Heart right ventricle (tissue), 16 donors: Measurements from ENCODE around the gene SIK1. TPM values are rescaled to one million over a fixed set of nuclear protein-coding genes. Genes with fewer than 3 reads are reported as not detected.
A peak's percentile ranks its signal among the peaks of the same experiment; 100 is the strongest.

Experiments used
- ATAC-seq, 8 donors: fragments of 200-7000 bp; cut with Tn5 transposase; one replicate each; pipeline ENCODE4 v1.9.1; 2020; ENCODE audit warnings: mild to moderate bottlenecking in 8 of 8, moderate library complexity in 8 of 8, moderate number of reproducible peaks in 1 of 8
- DNase-seq, 2 donors: peaks; one replicate each; pipeline ENCODE4 v3.0.0-alpha.2; 2020
- H3K27ac ChIP-seq, 10 donors: fragments of 200-600 bp; sonication (generic) in 2 of 10; one replicate each; pipeline versions ENCODE4 v1.5.0 to v1.8.0; 2020 to 2022; ENCODE audit warnings: mild to moderate bottlenecking in 3 of 10
- H3K27me3 ChIP-seq, 7 donors: fragments of 200-600 bp; one replicate each; pipeline ENCODE4 v1.8.0; 2021 to 2022; ENCODE audit warnings: mild to moderate bottlenecking in 2 of 7
- H3K36me3 ChIP-seq, 9 donors: fragments of 200-600 bp; sonication (generic) in 1 of 9; one replicate each; pipeline versions ENCODE4 v1.5.0 to v1.8.0; 2020 to 2022; ENCODE audit warnings: mild to moderate bottlenecking in 2 of 9
- H3K4me1 ChIP-seq, 9 donors: fragments of 200-600 bp; sonication (generic) in 1 of 9; one replicate each; pipeline versions ENCODE4 v1.5.0 to v1.8.0; 2020 to 2022; ENCODE audit warnings: mild to moderate bottlenecking in 4 of 9
- H3K4me3 ChIP-seq, 10 donors: fragments of 200-600 bp; sonication (generic) in 2 of 10; one replicate each; pipeline versions ENCODE4 v1.5.0 to v1.8.0; 2020 to 2022; ENCODE audit warnings: mild to moderate bottlenecking in 7 of 10, moderate library complexity in 2 of 10
- H3K9me3 ChIP-seq, 11 donors: fragments of 200-600 bp in 10 of 11; sonication (generic) in 2 of 11; one replicate each; pipeline versions ENCODE4 v1.5.0 to v1.8.0; 2013 to 2022; ENCODE audit warnings: mild to moderate bottlenecking in 2 of 11, control low read depth in 1 of 11, moderate library complexity in 1 of 11
- WGBS, 2 donors: extraction: QIAGEN DNeasy Blood & Tissue Kit; methylation state at CpG; one replicate each; pipeline ENCODE4 v1.1.7; 2013; ENCODE audit warnings: inconsistent platforms in 1 of 2; 5-methylcytosine and 5-hydroxymethylcytosine counted together
- intact Hi-C, 10 donors: fragments of 100-400 bp; cut with DNase I; formaldehyde crosslinking; loops; one replicate each; pipeline versions ENCODE4 v1.11.1 to v1.14.2; 2022
- polyA plus RNA-seq, 2 donors: library from polyadenylated mRNA; stranded (reverse); fragments of 200-250 nt; gene quantifications; one replicate each; pipeline ENCODE4 v1.2.3, GENCODE V29; 2013
- total RNA-seq, 10 donors: library from RNA; stranded (reverse); fragmentation: NEBNext Ultra II Directional in 3 of 10; extraction: Animal tissue kit (Norgen Biotek cat#: 25700) in 3 of 10; gene quantifications; one replicate each; pipeline versions ENCODE4 v1.2.1 to v1.2.4, GENCODE V29; 2021 to 2023
- TF ChIP-seq, protein P1 (sequence below), 9 donors: fragments of 200-600 bp; sonication (generic) in 2 of 9; IDR thresholded peaks; one replicate each; pipeline versions ENCODE4 v1.5.0 to v1.8.0; 2021 to 2022; ENCODE audit warnings: antibody characterized with exemption in 9 of 9, mild to moderate bottlenecking in 5 of 9, moderate library complexity in 1 of 9
- donor health status: Arrhythmogenic right ventricular cardiomyopathy.
- donor health status: ischemic (EF 13 %, LVEDD 7.1; RV severe dilation, severe dysfunction).
- donor health status: healthy with polysubstance abuse.
- donor health status: DM: no; HTN: yes; CAD: no.
- donor health status: DM: no; HTN: no; CAD: no.
- donor health status: ischemic (EF 25% LVEDD 6.9; RV normal size, moderate dysfunction).
- donor health status: ischemic (EF 25% LVEDD 5.7; RV mildly dilated, moderate dysfunction).
- donor health status: healthy.
- donor health status: DM: yes; HTN: yes; CAD: no.
- donor health status: Ischemic cardiomyopathy.
- donor health status: ischemic (EF 35%, LVEDD 5.7; RV mildly dilated, moderate dysfunction).
- donor health status: nonischemic (EF 11% LVEDD 7.7; RV severe dilation, severe dysfunction).
- donor health status: DM: yes; HTN: yes; CAD: no.
- donor health status: PGD.
- donor health status: ischemic (EF 29% LVEDD 5.4; RV normal size, mild dysfunction).
- donor health status: nonischemic (EF 23%, LVEDD 6.1; RV moderate dilation, normal function).

The SIK1 gene
- total and polyA plus RNA-seq, 12 donors = 3.1 to 109 (median 16.4) TPM

DNA sequence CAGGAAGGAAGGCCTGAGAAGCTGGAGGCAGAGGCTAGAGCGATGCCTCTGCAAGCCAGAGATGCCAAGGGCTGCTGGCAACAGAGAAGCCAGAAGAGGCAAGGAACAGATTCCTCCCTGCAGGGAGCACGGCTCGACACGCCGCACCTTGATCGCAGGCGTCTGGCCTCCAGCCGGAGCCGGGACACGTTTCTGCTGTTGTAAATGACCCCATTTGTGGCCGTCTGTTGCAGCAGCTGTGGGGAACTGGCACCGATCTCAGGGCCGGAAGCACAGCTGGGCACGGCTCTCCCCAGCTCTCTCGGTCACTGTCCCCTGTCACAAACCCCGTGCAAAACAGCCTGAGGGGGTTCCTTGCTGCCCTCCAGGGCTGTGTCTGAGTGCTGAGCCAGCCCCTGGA is 59.6 kb downstream of the SIK1 start:
- ATAC-seq = no peak

DNA sequence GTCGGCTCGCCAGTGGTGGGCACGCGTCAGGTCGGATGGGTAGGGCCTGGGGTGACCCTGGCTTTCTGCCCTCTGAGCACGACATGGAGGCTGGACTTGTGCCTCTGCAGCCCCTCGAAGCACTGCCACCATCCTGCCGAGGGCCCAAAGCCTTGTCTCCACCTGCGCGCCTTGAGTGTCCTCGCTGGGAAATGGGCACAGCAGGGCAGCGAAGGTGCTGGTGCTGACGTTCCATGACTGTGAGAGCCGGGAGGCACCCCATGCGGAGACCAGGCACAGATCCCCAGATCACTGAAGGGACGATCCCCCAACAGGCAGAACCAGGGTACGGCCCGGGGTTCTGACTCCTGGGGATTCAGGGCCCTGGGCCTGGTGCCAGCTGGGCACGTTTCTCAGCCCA is 60.3 kb downstream of the SIK1 start:
- Histone ChIP-seq H3K4me3 (no peak overlapping the region), H3K36me3 (no peaks in the 10 kb centered on the region), H3K27ac (no peak overlapping the region), H3K4me1 (peaks cover 0 to 52% (median 18%) of the 10 kb centered on the region in 9 donors), H3K27me3 (peaks cover 0 to 8% (median 0%) of the 10 kb centered on the region in 7 donors), H3K9me3 (no peaks in the 10 kb centered on the region)
- DNase-seq = peak in 1 of 2 donors; percentile 11
- TF ChIP-seq, protein P1, sequence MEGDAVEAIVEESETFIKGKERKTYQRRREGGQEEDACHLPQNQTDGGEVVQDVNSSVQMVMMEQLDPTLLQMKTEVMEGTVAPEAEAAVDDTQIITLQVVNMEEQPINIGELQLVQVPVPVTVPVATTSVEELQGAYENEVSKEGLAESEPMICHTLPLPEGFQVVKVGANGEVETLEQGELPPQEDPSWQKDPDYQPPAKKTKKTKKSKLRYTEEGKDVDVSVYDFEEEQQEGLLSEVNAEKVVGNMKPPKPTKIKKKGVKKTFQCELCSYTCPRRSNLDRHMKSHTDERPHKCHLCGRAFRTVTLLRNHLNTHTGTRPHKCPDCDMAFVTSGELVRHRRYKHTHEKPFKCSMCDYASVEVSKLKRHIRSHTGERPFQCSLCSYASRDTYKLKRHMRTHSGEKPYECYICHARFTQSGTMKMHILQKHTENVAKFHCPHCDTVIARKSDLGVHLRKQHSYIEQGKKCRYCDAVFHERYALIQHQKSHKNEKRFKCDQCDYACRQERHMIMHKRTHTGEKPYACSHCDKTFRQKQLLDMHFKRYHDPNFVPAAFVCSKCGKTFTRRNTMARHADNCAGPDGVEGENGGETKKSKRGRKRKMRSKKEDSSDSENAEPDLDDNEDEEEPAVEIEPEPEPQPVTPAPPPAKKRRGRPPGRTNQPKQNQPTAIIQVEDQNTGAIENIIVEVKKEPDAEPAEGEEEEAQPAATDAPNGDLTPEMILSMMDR (IDR thresholded peaks at IDR 0.05) = no peak
- intact Hi-C loops = no loop called here
- WGBS, 2 donors = 90 to 91% methylated on average over 19 of the region's 19 CpGs
- ATAC-seq = no peak

More for the DNA sequence above, 59.6 kb downstream of the SIK1 start:
- Histone ChIP-seq H3K27me3 (peaks cover 0 to 8% (median 0%) of the 10 kb centered on the region in 7 donors), H3K4me1 (peaks cover 0 to 45% (median 13%) of the 10 kb centered on the region in 9 donors), H3K9me3 (no peaks in the 10 kb centered on the region), H3K4me3 (no peak overlapping the region), H3K27ac (no peak overlapping the region), H3K36me3 (no peaks in the 10 kb centered on the region)
- TF ChIP-seq, protein P1 (IDR thresholded peaks at IDR 0.05) = no peak
- intact Hi-C loops = no loop called here
- WGBS, 2 donors = 63 to 75% methylated on average over 16 of the region's 16 CpGs
- DNase-seq = peak in 1 of 2 donors; percentile 22

DNA sequence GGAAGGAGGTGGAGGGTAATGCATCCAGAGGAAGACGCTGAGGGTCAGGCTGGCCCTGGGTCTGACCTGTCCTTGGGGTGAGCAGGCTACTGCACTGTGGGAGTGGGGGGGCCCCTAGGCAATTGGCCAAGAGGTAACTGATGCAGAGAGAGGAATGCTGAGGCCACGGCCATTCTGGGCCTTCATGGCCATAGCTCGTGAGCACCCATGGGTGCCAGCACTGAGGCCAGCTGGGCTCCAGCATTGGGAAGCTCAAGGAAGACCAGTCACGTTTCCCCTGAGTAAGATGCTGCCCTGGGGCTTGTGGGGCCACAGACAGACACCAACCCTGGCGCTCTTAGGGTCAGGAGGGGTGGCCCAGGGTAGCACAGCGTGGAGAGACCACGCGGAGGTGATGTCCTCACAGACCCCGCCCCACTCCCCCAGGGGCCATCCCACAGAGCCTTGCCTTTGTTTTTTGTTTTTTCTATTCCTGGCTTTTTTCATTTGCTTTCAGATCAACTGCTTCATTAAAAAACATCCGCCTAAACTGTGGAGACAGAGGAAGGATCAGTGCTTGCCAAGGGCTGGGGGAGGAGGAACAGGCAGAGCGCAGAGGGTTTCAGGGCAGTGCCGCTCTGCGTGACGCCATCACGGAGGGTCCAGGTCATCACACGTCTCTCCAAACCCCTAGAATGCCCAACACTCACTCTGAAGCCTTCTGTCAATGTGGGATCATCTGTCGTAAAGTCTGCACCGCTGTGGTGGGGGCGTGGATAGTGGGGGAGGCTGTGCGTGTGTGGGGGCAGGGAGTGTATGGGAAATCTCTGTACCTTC is 61.1 kb downstream of the SIK1 start:
- intact Hi-C loops = no loop called here
- Histone ChIP-seq H3K4me1 (peaks cover 0 to 60% (median 26%) of the 10 kb centered on the region in 9 donors), H3K4me3 (no peak overlapping the region), H3K9me3 (no peaks in the 10 kb centered on the region), H3K27me3 (peaks cover 0 to 8% (median 0%) of the 10 kb centered on the region in 7 donors), H3K27ac (peak overlapping the region in 5 of 10 donors; percentile 2 to 58 (median 36)), H3K36me3 (no peaks in the 10 kb centered on the region)
- DNase-seq (peak in 1 of 2 donors; percentile 14), ATAC-seq (no peak)
- TF ChIP-seq, protein P1 (IDR thresholded peaks at IDR 0.05) = no peak
- 65 to 70% methylated on average over 20 of the region's 20 CpGs for WGBS, 2 donors

DNA sequence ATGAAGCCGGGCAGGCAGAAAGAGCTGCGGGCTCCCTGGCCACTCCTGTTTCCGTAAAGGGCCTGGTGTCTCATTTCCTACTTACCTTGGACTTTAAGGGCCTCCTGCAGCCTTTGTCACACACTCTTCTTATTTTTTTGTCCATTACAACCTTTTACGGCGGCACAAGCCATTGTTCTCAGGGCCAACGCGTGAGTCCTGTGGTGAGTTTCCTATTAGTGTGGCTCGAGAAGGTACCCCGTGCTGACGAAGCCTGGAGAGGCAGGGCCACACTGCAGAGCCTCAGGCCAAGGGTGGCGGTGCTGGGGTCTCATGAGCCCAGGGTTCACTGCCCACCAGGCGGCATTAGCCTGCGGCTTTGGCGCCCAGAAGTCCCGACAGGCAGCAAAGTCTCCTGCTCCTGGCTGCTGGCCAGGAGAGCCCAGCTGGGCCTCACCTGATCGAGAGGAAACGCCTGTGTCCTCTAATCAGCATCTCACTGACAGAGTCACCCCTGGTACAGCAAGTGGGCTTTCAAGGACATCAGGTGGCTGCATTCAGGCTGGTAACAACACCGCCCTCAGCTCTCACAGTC is 62.0 kb downstream of the SIK1 start:
- TF ChIP-seq, protein P1 (IDR thresholded peaks at IDR 0.05) = no peak
- peaks cover 0 to 8% (median 0%) of the 10 kb centered on the region in 7 donors for H3K27me3 ChIP-seq
- intact Hi-C loops = no loop called here
- H3K4me1 ChIP-seq = peaks cover 0 to 63% (median 27%) of the 10 kb centered on the region in 9 donors
- 74 to 76% methylated on average over 18 of the region's 18 CpGs for WGBS, 2 donors
- DNase-seq (peak in 1 of 2 donors; percentile 17), ATAC-seq (no peak)
- H3K9me3 ChIP-seq = no peaks in the 10 kb centered on the region
- peak overlapping the region in 1 of 10 donors; percentile 88 for H3K27ac ChIP-seq
- no peak overlapping the region for H3K4me3 ChIP-seq
- no peaks in the 10 kb centered on the region for H3K36me3 ChIP-seq

Other genes with a start within 250 kb of the SIK1 start
- gene HSF2BP, start 232.4 kb upstream of the SIK1 start, total RNA-seq = under 1 TPM in 5 of 10 donors, not detected in 5; 0.12 to 0.51 (median 0.18) TPM
- gene HSF2BP, start 232.4 kb upstream of the SIK1 start, polyA plus RNA-seq = under 1 TPM in 1 of 2 donors, not detected in 1; 0.16 TPM
- 10 to 100 TPM in 2 of 10 donors, 1 to 10 TPM in 8; 7.1 to 11.3 (median 8.6) TPM for gene RRP1B, start 232.4 kb upstream of the SIK1 start, total RNA-seq
- gene RRP1B, start 232.4 kb upstream of the SIK1 start, polyA plus RNA-seq = 1 to 10 TPM; 5.0 to 5.9 TPM